ENCODE data around the gene ERMARD. TPM values are rescaled to one million over a fixed set of nuclear protein-coding genes. Genes with fewer than 3 reads are reported as not detected.
A peak's percentile ranks its signal among the peaks of the same experiment; 100 is the strongest.
"Not testable (repeated sequence)": the region's sequence is repeated elsewhere in the genome, so short reads cannot be mapped to it uniquely, and the experiment has no call there.

ERMARD gene
- total RNA-seq, 1 donor from 2014 or later: 18.7 TPM

DNA sequence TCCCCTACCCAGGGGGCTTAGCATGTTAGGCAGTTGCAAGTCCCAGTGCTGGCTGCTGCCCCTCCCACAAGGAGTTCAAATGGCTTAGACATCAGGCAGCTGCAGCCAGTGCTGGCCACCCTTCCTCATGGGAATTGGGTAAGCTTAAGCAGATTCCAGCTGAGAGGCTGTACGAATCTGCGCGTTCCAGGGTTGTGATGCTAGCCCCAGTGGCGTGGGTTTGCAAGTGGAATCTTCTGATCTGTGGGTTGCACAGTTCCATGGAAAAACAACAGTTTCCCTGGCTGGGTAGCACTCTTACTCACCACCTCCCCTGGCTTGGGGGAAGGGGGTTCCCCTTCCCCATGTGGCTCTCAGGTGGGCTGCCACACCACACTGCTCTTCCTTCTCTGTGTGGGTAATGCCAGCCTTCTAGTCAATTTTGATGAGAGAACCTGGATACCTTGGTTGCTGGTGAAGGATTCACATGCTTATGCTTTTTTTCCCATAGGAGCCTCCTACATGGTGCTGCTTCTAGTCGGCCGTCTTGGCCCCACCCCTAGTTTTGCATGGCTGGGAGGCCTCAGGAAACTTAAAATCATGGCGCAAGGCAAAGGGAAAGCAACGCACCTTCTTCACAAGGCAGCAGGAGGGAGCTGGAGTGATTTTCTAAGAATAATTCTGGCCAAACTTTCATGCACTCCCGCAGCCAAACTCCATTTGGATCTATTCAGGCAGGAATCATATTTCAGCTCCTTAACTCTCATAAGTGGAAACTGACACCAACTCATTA is 13.0 kb upstream of the ERMARD start:
- DNase-seq (ENCODE audit: low spot score): no peak

- no peak for DNase-seq (ENCODE audit: low spot score)
Measured at GRCh38 chr6:169738976-169739529, 12.4 kb upstream of the ERMARD start.

DNA sequence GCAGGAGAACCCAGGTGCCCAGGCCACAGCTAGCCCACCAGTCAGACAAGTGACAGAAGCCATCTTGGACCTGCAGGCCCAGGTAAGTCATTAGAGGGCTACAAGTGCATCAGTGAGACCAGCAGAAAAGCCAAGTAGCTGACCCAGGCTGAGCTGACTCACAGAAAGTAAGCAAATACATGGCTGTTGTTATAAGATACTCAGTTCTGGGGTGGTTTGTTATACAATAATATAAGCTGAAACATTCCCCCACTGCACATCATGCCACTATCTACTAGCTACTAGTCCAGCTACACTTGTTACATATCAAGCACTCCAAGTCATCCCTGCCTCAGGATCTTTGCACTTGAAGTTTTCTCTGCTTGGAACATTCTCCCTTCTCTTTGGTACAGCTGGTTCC is 10.1 kb upstream of the ERMARD start:
- DNase-seq (ENCODE audit: low spot score): no peak

GRCh38 chr6:169745405-169745804 is 6.0 kb upstream of the ERMARD start:
- DNase-seq (ENCODE audit: low spot score): no peak

GRCh38 chr6:169746556-169746955 is 4.9 kb upstream of the ERMARD start:
- DNase-seq (ENCODE audit: low spot score): no peak

DNA sequence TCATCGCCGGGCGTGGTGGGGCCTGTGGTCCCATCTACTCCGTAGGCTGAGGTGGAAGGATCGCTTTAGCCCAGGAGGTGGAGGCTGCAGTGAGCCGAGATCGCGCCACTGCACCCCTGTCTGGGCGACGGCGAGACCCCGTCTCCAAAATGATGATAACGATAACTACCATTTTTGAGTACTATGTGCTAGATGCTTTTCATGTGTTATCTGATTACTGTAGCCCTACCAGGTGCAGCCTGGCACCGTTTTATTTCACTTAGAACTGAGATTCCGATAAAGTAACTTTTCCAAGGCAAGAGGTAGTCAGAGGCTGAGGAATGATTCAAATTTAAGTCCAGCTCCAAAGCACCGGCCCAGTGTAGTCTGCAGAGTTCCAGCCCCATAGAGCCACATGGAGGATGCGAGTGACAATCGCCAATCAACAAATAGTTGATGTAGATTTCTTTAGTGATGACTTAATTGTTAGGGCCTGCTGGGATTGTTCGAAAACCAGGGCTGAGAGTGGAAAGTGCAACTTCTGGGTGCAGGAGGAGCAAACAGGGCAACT is 727 bp downstream of the ERMARD start:
- DNase-seq (ENCODE audit: low spot score): no peak

- DNase-seq (ENCODE audit: low spot score): no peak
Measured at GRCh38 chr6:169755162-169755561, 3.7 kb downstream of the ERMARD start.

- DNase-seq (ENCODE audit: low spot score): no peak
Measured at GRCh38 chr6:169763308-169763707, 11.9 kb downstream of the ERMARD start.

GRCh38 chr6:169763881-169764280 is 12.5 kb downstream of the ERMARD start:
- DNase-seq (ENCODE audit: low spot score): no peak

GRCh38 chr6:169765789-169766188 is 14.4 kb downstream of the ERMARD start:
- DNase-seq (ENCODE audit: low spot score): not testable (repeated sequence)

DNA sequence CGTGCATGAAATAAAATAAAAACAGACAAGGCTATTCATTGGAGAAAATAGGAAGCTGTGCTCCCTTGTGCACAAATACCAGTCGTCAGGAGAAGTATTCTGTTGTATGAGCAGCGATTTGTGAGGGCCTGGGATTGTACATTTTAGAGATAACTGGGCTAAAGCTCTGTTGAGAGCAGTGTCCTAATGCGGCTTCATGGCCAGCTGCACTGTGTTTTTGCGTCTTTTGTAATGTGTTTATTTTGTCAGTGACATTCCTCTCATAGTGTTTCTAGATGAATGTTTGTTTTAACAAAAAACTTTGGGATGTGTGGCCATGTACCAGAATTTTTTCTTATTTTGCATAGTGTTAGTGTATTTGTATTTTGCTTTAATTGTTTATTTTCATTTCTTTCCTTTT is 14.8 kb downstream of the ERMARD start:
- peak; percentile 35 for DNase-seq (ENCODE audit: low spot score)

DNA sequence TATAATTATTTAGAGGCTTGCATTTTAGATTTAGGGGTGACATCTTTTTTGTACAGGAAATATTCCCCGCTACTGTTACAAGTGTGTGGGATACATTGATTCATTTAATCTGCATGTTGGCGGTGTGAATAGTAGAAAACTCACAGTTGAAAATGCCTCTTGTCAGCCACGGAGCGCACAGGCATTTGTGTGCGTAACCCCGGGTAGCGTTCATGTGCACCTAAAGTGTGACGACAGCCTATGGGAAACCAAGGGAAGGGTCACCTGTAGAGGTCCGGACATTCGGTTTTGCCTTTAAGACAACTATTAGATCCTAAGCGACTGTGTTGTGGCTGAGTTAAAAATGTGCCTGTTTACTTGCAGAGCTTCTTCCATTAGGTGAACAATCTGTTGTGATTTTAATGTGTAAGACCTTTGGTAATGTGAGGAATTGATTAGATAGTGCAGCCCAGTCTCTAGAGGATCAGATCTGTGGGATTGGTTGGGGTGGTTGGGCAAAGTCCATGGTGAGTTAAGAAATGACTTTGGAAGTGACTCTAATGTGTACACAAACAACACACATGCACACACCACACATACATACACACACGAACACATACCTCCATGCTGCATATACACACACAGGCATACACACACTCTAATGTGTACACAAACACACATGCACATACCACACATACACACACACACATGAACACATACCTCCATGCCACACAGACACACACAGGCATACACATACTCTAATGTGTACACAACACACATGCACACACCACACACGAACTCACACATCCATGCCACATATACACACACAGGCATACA is 15.7 kb downstream of the ERMARD start:
- no peak for DNase-seq (ENCODE audit: low spot score)

DNA sequence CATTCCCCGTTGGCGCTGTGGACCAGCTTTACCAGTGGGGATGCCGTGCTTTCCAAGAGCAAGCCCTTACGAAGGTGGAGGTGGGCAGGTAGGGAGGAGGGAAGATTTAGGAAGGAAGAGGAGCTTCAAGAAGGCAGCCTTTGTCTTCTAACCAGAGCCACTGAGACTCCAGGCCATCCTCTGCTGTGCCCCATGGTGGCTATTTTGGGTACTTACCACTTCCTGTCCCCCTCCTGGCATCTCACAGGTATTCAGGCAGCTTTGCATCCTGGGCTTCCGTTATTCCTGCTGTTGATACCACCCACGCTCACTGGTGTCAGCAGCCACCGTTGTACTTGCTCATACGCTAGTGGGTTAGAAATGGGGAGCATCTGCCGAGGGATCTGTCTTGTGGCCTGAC is 22.9 kb downstream of the ERMARD start:
- DNase-seq (ENCODE audit: low spot score): no peak

DNA sequence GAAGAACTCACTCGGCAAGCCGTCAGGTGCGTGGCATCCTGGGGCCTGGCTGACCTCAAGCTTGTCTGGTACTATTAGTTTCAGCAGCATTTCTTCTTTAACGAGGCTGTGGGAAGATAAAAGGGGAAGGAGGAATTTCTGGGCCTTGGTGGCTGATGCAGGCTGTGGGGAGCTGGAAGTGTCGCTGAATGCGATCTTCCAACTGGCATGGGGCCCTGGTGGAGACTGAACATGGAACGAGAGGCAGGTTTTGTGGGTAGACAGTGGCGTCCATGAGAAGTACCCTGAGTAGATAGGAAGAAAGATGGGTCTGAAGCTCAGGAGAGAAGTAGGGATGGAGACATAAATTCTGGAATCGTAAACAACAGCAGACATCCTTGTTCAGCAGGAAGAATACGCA is 23.9 kb downstream of the ERMARD start:
- DNase-seq (ENCODE audit: low spot score): no peak

- DNase-seq (ENCODE audit: low spot score): no peak
Measured at GRCh38 chr6:169776379-169776778, 25.0 kb downstream of the ERMARD start.

DNA sequence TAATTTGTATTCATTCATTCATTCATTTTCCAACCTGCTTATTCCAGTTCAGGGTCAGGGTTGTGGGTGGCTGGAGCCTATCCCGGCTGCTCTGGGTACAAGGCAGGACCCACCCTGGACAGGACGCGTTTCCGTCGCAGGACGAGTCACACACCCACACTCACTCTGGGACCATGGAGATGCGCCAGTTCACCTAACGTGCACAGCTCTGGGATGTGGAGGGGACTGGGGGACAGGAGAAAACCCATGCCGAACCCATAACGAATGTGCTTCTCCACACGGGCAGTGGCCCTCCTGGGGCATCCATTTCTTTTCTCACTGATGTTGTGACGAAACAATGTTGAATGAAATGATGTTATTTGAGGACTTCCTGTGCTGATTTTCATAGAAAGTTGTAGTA is 26.5 kb downstream of the ERMARD start:
- DNase-seq (ENCODE audit: low spot score): no peak

- no peak for DNase-seq (ENCODE audit: low spot score)
Measured at GRCh38 chr6:169778646-169779045, 27.2 kb downstream of the ERMARD start.

- DNase-seq (ENCODE audit: low spot score): no peak
Measured at GRCh38 chr6:169779092-169779815, 27.8 kb downstream of the ERMARD start.

- no peak for DNase-seq (ENCODE audit: low spot score)
Measured at GRCh38 chr6:169779896-169780295, 28.5 kb downstream of the ERMARD start.

DNA sequence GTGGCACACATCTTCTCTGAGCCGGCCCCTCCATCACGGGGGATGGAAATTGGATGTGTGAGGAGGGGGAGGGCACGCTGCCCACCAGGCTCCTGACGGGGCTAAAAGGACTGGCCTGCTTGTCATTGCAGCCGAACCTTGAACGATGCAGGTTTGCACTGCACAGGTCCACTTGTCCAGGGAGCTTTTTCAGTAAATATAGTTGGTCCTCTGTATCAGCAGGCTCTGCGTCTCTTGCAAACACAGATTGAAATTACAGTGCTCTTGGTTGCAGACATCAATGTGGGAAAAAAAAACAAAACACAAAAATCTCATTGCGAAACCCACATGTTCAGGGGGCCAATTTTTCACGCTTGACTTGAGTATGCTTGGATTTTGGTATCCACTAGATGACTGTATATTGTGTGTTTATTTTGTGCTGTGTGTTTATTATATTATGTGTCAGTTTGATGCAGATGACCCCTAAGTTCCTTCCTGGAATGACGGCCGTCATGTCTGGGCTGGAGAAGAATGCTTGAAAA is 29.2 kb downstream of the ERMARD start:
- DNase-seq (ENCODE audit: low spot score): no peak

DNA sequence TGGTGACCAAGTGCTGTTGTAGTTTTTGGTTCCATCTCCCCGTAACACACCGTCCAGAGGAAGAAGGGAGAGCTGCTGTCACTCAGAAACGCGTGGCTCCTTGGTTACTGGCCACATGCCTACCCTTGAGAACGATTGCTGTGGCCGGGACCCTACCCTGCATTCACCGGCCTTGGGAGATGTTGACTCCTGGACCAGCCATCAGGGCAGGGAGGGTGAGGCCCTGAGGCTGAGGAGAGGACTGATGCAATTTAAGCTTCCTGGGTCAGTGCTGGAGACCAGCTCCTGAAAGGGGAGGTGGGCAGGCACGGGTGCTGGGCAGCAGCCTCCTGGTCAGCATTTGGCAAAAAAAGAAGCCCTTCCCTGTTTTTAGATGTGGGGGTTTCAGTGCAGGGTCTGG is 31.5 kb downstream of the ERMARD start:
- DNase-seq (ENCODE audit: low spot score): no peak

GRCh38 chr6:169783401-169783800 is 32.0 kb downstream of the ERMARD start:
- DNase-seq (ENCODE audit: low spot score): no peak

Data from mucosa of gallbladder (tissue), 1 donor.